H1 (cell line): ENCODE data around the gene SLC45A1.

ENCODE experiments used
- CTCF ChIP-seq, 3 experiments: IDR thresholded peaks; 1 replicate in 2 of 3; 2 replicates in 1 of 3; pipeline versions ENCODE4 v1.5.1 to v1.6.1; 2011; ENCODE audit warnings: low read length in 3 of 3, mild to moderate bottlenecking in 3 of 3, inconsistent platforms in 2 of 3, low read depth in 1 of 3, moderate library complexity in 1 of 3; ENCODE audit not compliant: insufficient read depth in 1 of 3; ENCODE audit errors: control extremely low read depth in 1 of 3
- EZH2 ChIP-seq: fragments of 200-600 bp; sonication (generic); IDR thresholded peaks from 2 replicates; pipeline ENCODE4 v1.7.1; 2012; ENCODE audit warnings: low read depth, mild to moderate bottlenecking, moderate library complexity, low read length, inconsistent platforms; ENCODE audit not compliant: severe bottlenecking
- MAFK ChIP-seq: IDR thresholded peaks from 2 replicates; pipeline ENCODE4 v1.6.1; 2012; ENCODE audit warnings: low read depth, mild to moderate bottlenecking, improper control_type of control experiment, low read length
- MAX ChIP-seq: IDR thresholded peaks from 2 replicates; pipeline ENCODE4 v1.6.1; 2012; ENCODE audit warnings: inconsistent platforms
- POU5F1 ChIP-seq: IDR thresholded peaks from 2 replicates; pipeline ENCODE4 v1.6.1; 2011; ENCODE audit warnings: low read depth, mild to moderate bottlenecking, low read length, moderate library complexity
- TF ChIP-seq, protein P1 (sequence below): IDR thresholded peaks from 2 replicates; pipeline ENCODE4 v1.6.1; 2011; ENCODE audit warnings: low read depth, mild to moderate bottlenecking, low read length; ENCODE audit not compliant: insufficient read depth

GRCh38 chr1:8363767-8364301 lies 45.9 kb downstream of the SLC45A1 start:
- no peak for TF ChIP-seq MAFK
- TF ChIP-seq POU5F1, result no peak
- no peak for TF ChIP-seq CTCF (IDR thresholded peaks at IDR 0.05; ENCODE audit: control extremely low read depth in 1 of 3, insufficient read depth in 1 of 3, low read depth in 1 of 3, low read length in 3 of 3)
- TF ChIP-seq, protein P1, sequence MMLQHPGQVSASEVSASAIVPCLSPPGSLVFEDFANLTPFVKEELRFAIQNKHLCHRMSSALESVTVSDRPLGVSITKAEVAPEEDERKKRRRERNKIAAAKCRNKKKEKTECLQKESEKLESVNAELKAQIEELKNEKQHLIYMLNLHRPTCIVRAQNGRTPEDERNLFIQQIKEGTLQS, result no peak
- no peak for TF ChIP-seq MAX
- no peak for TF ChIP-seq EZH2
